ENCODE data around the gene ARHGAP22. TPM values are rescaled to one million over a fixed set of nuclear protein-coding genes. Genes with fewer than 3 reads are reported as not detected.

ARHGAP22 gene
- total and polyA plus RNA-seq, 8 donors = 2.2 to 10.4 (median 2.8) TPM

GRCh38 chr10:48484911-48485310, 120.0 kb downstream of the ARHGAP22 start:
- no peak for ATAC-seq
- no peaks in the 10 kb centered on the region for H3K9me3 ChIP-seq
- intact Hi-C loops (cut with DNase I) = no loop called here
- H3K4me3 ChIP-seq = no peak overlapping the region
- no peaks in the 10 kb centered on the region for H3K4me1 ChIP-seq
- DNase-seq = no peak
- TF ChIP-seq CTCF (IDR thresholded peaks at IDR 0.05) = no peak
- peaks cover 0 to 11% of the 10 kb centered on the region in 2 donors for H3K27me3 ChIP-seq
- no peak overlapping the region for H3K27ac ChIP-seq
- H3K36me3 ChIP-seq = no peaks in the 10 kb centered on the region

GRCh38 chr10:48482207-48482606, 122.7 kb downstream of the ARHGAP22 start:
- intact Hi-C loops (cut with DNase I) = no loop called here
- ATAC-seq (no peak), DNase-seq (no peak)
- Histone ChIP-seq H3K27ac (no peak overlapping the region), H3K36me3 (no peaks in the 10 kb centered on the region), H3K4me3 (no peak overlapping the region), H3K9me3 (no peaks in the 10 kb centered on the region), H3K27me3 (peaks cover 0 to 11% of the 10 kb centered on the region in 2 donors), H3K4me1 (no peaks in the 10 kb centered on the region)
- TF ChIP-seq CTCF (IDR thresholded peaks at IDR 0.05) = no peak

- no peak for TF ChIP-seq CTCF (IDR thresholded peaks at IDR 0.05)
- intact Hi-C loops (cut with DNase I) = no loop called here
- no peaks in the 10 kb centered on the region for H3K9me3 ChIP-seq
- no peaks in the 10 kb centered on the region for H3K36me3 ChIP-seq
- DNase-seq = no peak
- H3K4me3 ChIP-seq = no peak overlapping the region
- H3K27ac ChIP-seq = no peak overlapping the region
- no peaks in the 10 kb centered on the region for H3K4me1 ChIP-seq
- peaks cover 0 to 11% of the 10 kb centered on the region in 2 donors for H3K27me3 ChIP-seq
- ATAC-seq = no peak
Observed at GRCh38 chr10:48481385-48481784, 123.5 kb downstream of the ARHGAP22 start.

- no peak for TF ChIP-seq CTCF (IDR thresholded peaks at IDR 0.05)
- intact Hi-C loops (cut with DNase I) = no loop called here
- peaks cover 0 to 11% of the 10 kb centered on the region in 2 donors for H3K27me3 ChIP-seq
- H3K4me1 ChIP-seq = no peaks in the 10 kb centered on the region
- no peak overlapping the region for H3K27ac ChIP-seq
- H3K36me3 ChIP-seq = no peaks in the 10 kb centered on the region
- DNase-seq = no peak
- H3K4me3 ChIP-seq = no peak overlapping the region
- H3K9me3 ChIP-seq = no peaks in the 10 kb centered on the region
- ATAC-seq = peak; percentile 54
Observed at GRCh38 chr10:48480397-48481374, 124.2 kb downstream of the ARHGAP22 start.

- Histone ChIP-seq H3K4me1 (no peaks in the 10 kb centered on the region), H3K36me3 (no peaks in the 10 kb centered on the region), H3K4me3 (no peak overlapping the region), H3K27me3 (peaks cover 0 to 11% of the 10 kb centered on the region in 2 donors), H3K27ac (no peak overlapping the region), H3K9me3 (no peaks in the 10 kb centered on the region)
- DNase-seq (no peak), ATAC-seq (no peak)
- no peak for TF ChIP-seq CTCF (IDR thresholded peaks at IDR 0.05)
- intact Hi-C loops (cut with DNase I) = no loop called here
Observed at GRCh38 chr10:48478980-48479811, 125.7 kb downstream of the ARHGAP22 start.
